Islet precursor cell (in vitro differentiated cells): ENCODE measurements around the gene UST.

Experiments used
- DNase-seq: peaks from one replicate; pipeline ENCODE4 v3.0.0-alpha.2; 2018

The UST gene

GRCh38 chr6:149046822-149047246 is 300.0 kb downstream of the UST start:
- no peak for DNase-seq

GRCh38 chr6:149049230-149049629 is 302.4 kb downstream of the UST start:
- no peak for DNase-seq

DNA sequence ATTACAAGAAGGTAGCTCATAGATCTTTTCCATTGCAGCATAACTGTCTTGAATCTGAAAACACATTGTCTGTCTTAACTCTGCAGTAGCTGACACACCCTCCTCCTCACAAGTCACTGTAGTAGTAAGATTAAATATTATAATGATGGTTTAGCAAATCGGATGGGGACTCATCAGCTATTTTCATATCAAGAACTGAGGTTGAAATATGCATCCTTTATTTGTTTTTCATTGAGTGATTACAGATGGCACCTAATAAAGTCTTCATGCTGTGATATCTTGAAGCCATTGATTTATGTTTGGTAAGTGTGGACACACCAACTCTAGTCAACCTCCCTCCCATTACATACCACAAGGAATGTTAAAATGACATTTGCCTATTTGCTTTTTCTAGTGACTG is 303.3 kb downstream of the UST start:
- no peak for DNase-seq

DNA sequence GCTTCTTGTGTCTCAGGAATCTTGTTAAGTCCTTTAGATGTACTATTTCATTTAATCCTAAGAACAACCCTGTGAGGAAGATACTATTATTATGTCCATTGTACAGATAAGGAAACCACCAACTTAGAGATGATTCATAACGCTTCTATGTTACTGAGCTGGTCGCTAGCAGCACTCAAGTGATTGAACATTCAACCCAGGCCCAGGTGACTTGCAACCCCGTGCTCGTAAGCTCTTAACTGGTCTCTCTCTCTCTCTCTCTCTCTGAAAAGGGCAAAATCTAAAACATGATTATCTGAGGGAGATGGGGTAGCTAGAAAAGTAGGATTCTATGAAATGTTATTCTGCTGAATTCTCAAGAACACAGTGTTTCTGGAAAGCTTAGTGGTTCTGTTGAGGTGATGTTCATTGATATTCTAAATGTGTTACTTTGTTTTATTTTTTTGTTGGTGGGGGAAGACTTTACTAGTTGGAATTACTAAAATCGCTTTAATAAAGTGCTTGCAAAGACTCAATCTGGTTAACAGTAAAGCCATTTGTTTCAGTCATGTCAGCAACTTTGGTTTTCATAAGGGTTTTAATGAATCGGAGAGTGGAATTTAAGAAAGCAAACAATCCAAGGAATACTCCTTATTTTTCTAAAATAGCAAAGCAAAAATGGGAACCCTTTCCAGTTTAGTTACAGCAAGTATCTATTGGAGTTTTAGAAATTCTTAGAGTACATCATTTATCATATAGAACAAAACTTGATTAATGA is 305.7 kb downstream of the UST start:
- DNase-seq = no peak

GRCh38 chr6:149053848-149054558 is 307.2 kb downstream of the UST start:
- no peak for DNase-seq

DNA sequence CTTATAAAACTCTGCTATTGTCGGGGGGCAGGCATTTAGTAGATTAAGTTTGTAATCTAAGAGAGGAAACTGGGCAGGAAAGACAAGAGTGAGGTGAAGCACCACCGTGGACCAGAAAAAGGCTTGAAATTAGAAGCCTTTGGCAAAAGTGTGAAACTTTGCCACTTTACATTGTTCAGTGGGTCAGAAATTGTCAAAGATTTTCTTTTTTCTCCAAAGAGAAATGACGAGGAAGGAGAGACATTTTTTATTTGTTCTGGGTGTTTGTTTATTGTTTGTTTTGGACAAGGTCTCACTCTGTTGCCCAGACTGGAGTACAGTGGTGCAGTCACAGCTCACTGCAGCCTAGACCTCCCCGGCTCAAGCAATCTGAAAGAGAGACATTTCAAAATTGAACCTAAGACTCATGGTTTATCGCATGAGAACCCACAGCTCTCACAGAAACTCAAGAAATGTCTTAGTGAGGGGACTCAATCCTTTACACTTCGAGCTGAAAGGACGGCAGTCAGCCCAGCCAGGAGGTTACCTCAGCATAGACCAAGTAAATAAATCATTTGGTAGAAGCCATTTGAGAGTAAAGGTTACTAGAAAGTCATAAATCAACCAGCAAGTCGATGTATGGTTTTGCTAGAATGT is 307.8 kb downstream of the UST start:
- DNase-seq = no peak

DNA sequence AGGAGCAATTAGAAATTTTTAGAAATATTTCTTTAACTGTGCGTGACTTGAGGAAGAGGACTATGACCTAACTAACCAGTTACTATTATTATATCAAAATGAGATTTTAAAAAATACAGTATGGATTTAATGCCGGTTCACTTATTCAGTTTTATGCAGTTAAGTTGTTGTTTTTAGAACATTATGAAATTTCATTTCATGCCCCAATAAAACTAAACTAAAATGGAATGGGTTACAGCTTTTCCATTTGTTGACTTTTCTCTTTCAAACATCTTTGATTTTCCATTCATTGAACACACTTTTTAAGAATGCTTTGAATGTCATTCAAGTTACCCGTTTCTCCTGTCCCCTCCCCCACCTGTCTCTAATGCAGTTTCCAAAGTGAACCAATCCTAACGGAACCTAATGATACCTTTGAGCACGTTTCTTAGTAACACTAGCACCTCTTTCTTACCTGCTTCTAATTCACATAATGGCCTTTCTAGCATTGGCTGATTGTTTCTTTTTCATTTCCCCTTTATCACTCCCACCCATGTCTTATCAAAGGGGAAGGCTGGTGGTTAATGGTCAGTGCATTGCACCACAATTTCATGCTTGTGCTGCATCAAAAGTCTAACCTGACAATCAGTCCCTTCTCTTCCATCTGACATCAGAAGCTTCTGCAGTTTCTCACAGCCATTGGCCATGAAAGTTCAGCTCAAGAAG is 308.5 kb downstream of the UST start:
- no peak for DNase-seq

- no peak for DNase-seq
Measured at GRCh38 chr6:149056777-149057463, 310.1 kb downstream of the UST start.

GRCh38 chr6:149057464-149057840 is 310.6 kb downstream of the UST start:
- no peak for DNase-seq

- no peak for DNase-seq
Measured at GRCh38 chr6:149059557-149059956, 312.7 kb downstream of the UST start.

DNA sequence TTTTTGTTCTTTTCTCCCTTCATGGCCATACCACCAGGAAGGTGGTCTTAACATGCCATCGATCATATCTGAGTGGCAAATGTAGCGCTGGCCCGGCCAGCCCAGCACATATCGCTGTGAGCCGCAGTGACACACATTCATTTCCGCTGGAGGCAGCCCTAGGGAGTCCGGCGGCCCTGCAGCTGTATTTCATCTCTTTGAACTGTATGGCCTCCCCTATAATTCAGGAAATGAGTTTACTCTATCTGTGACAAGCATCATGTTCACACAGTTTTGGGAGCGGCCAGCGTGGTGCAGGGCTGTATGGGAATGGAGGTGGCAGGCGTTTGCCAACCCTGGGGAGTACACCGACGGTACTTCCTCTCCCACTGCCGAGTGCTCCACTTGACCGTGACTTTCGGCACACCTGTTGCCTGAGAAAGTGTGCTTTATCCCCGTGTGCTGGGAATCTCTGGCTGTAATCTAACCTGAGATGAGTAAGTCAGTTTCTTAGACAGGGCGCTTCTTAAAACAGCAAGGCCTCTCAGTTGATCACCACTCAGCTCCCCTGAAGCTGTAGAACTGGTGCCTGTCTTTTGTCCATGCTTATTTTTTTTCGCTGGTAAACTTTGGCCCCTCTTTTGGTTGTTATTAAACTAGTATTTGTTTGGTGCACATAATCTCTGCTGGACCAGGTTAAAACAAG is 313.6 kb downstream of the UST start:
- no peak for DNase-seq

GRCh38 chr6:149060985-149061760 is 314.3 kb downstream of the UST start:
- no peak for DNase-seq

DNA sequence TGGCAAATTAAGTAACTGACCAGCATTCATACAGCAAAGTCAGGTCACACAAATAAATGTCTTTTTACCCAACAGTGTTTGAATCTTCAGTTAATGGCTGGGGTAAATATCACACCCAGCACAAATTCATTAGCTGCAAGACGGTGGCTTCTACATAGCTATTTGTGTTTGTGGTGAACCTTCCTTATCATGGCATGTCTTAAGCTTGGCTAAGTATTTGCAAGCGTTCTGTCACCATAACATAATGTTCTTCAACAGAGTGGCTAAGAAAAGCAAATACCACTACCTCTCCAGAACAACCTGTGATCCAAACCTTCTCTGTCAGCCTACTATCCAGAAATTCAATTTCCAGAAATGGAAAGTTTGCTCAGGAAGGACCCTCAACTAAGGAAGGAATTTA is 315.1 kb downstream of the UST start:
- no peak for DNase-seq

GRCh38 chr6:149062653-149063348 is 316.0 kb downstream of the UST start:
- DNase-seq = no peak

DNA sequence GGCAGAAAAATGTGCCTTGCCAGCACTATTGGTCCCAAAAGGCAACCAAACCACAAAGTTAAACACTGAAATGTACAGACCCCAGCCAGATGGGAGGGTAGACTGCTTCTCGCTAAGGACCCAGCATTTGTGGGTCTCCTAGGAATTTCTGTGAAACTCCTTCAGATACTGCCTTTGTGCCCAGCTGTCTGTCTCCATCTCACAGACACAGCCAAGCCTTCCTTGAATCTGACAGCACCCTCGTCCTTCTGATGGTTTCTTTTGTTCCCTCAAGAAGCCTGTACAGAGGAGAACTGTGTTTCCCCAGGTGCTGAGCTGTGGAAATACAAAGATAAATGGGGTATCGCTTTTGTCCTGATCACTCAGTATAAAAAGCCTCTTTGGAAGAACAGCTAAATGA is 316.6 kb downstream of the UST start:
- DNase-seq = no peak

- no peak for DNase-seq
Measured at GRCh38 chr6:149064001-149064659, 317.3 kb downstream of the UST start.

GRCh38 chr6:149064660-149065015 is 317.8 kb downstream of the UST start:
- no peak for DNase-seq

- DNase-seq = no peak
Measured at GRCh38 chr6:149065121-149065520, 318.3 kb downstream of the UST start.

- no peak for DNase-seq
Measured at GRCh38 chr6:149065658-149066556, 319.1 kb downstream of the UST start.
